Stromal cell of bone marrow (primary cell): ENCODE data around the gene IER5L.

Source experiments
- DNase-seq: peaks from one replicate; pipeline ENCODE4 v3.0.0-alpha.2; 2012; ENCODE audit warnings: low read depth

The IER5L gene

DNA sequence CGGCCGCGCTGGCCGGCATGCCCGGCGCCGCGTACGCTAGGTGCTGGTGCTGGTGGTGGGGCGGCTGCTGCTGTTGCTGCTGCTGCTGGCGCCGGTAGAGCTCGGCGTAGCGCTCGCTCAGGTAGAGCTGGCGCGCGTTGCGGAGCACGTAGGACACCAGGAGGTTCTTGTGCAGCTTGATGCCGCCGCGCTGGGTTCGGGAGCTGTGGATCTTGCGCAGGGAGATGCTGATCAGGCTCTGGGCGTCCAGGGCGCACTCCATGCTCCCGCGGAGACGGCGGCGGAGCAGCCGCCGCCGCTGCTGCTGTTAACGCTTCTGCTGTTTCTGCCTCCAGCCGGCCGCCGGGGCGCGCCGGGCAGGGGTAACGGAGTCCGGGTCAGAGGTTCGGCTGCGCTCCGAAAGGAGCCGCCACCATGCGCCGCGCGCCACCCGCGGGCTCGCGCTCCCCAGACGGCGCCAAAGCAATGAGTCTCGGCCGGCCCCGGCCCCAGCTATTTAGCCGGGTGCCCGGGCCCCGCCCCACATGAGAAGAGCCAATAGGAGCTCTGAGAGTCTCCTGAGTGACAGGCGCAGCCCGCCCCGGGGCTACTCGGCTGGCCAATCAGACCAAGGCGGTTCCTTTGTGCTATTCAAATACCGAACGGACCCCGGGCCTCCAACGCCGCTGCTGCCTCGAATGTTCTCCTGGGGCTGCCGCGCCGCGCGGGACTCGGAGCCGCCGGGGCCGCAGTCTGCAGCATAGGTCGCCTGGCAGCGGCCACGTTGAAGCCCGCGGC is at the start of gene IER5L:
Gene IER5L (minus strand): TSS at position 471 of the 777 bp plus-strand sequence. CDS start 209 bp downstream, at position 262.
- DNase-seq, result peak; percentile 89

- no peak for DNase-seq
These were observed 49.8 kb upstream of the IER5L start for GRCh38 chr9:129227843-129228189.

GRCh38 chr9:129225815-129226214 is 47.8 kb upstream of the IER5L start:
- peak; percentile 83 for DNase-seq

GRCh38 chr9:129225490-129225778 is 47.4 kb upstream of the IER5L start:
- no peak for DNase-seq

GRCh38 chr9:129224618-129225489 is 46.8 kb upstream of the IER5L start:
- no peak for DNase-seq

GRCh38 chr9:129223551-129224208 is 45.6 kb upstream of the IER5L start:
- no peak for DNase-seq

- no peak for DNase-seq
These were observed 44.8 kb upstream of the IER5L start for GRCh38 chr9:129222819-129223218.

- no peak for DNase-seq
These were observed 44.0 kb upstream of the IER5L start for GRCh38 chr9:129221979-129222635.

DNA sequence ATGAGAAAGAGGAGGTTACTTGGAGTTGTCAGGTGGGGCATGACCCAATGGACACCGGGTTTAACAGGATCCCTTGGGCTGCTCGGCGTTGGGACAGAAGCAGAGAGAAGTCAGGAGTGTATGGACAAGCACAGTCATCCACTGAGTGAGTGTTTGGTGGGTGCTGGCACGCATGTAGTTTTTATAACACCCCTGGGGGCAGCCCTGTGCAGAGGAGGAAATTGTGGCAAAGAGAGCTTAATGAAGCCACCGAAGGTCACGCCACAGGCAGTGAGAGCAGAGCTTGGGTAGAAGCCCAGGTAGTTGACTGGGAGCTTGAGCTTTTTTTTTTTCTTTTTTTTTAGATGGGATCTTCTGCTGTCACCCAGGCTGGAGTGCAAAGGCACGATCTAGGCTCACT is 43.2 kb upstream of the IER5L start:
- no peak for DNase-seq

GRCh38 chr9:129220771-129221170 is 42.7 kb upstream of the IER5L start:
- DNase-seq, result no peak

DNA sequence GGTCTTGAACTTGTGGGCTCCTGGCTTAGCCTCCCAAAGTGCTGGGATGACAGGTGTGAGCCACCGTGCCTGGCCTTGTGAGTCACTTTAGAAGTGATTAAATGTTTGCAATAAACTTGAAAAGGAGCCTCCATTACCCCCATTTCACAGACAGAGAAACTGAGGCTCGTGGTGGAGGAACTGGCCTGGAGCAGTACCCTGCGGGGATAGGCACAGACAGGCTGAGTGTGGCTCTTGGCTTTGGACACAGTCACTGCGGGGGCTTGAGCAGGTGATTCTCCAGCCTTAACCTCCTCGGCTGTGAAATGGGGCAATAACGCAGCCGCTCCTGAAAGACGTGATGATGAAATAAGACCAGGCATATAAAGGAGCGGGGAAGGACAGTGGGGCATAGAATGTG is 40.9 kb upstream of the IER5L start:
- no peak for DNase-seq

- no peak for DNase-seq
These were observed 40.2 kb upstream of the IER5L start for GRCh38 chr9:129218272-129218625.

DNA sequence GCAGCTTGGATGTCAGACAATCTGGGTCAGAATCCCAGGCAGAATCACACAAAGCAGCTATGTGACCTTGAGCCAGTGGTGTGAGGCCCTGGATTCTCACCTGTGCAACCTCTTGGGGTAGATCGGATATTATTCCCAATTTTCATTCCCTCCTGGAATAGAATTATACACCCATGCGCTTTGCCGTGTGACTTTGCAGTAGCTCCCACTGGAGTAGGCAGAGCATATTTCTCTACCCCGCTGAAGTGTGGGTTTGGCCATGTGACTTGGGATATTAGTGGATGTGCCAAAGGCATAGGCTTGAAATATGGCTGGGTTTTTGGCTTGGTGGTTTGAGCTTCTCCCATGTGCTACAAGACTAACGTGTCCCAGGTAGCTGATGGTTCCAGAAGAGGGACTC is 35.5 kb upstream of the IER5L start:
- no peak for DNase-seq

- DNase-seq, result no peak
These were observed 33.6 kb upstream of the IER5L start for GRCh38 chr9:129211686-129212085.

DNA sequence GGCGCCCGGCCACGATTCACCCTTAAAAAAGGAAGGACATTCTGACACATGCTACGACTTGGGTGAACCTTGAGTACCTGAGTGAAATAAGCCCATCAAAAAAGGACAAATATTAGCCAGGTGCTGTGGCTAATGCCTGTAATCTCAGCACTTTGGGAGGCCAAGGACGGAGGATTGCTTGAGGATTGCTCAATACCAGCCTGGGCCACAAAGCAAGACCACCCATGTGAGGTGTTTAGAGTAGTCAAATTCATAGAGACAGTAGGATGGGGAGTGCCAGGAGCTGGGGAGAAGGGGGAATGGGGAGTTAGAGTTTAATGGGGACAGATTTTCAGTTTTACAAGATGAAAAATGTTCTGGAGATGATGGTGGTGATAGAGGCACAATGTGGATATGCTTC is 32.1 kb upstream of the IER5L start:
- DNase-seq, result no peak

DNA sequence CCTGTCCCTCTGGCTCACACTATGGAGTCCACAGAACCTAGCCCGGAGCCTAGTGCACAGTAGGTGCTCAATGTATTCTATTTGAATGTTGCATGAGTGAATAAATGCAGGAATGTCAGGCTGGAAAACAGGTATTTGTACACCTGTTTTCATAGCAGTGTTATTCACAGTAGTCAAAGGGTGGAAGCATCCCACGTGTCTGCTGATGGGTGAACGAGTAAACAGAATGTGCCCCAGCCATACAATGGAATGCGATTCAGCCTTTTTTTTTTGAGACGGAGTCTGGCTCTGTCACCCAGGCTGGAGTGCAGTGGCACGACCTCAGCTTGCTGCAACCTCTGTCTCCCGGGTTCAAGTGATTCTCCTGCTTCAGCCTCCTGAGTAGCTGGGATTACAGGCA is 31.5 kb upstream of the IER5L start:
- no peak for DNase-seq

DNA sequence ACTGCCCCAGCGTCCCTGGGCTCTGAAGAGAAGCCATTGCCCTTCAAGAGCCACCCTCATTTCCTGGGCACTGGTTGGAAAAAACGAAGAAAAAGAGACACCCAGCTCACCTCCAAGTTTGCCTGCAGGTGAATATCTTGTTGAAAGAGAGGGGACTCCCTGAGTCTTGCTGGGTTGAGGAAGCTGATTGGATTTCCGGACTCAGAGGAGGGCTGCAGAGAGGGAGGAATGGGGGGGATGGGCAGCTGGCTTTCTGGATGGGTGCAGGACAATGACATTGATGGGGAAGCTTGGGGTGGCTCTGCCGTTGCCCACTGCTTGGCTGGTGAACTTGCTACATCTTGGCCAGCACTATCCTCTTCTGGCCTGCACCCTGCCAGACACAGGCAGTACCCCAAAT is 31.0 kb upstream of the IER5L start:
- no peak for DNase-seq

DNA sequence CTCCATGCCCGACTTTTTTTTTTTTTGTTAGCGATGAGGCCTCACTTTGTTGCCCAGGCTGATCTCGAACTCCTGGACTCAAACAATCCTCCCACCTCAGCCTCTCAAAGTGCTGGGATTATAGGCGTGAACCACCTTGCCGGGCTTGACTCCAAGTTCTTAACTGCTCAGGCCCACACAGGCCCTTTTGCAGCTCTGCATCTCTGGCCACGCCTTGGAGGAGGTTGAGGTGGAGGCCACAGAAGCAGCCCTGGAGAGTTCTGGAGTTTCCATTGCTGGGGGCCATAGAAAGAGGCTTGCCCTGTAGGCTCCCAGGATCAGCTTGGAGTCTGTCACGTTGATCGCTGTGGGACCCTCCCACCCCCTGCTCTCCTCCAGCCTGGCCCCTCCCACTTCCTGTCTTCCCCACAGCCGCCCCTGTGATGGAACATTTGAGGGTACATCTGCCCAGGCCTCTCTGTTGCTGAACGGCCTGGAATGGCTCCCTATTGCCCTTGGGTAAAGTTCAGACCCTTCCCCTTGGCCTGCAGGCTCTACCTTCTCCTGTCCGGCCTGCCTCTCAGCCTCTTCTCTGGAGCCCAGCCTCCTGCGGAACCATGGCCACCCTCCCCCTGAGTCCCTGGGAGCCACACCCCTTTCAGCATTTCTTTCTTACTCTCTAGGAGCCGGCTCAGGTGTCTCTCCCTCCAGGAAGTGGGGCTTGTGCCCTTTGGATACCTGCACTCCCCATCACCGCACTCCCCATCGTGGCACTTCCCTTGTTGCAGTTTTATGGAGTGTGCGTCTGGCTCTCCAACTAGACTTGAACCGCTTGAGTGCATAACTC is 30.4 kb upstream of the IER5L start:
- no peak for DNase-seq

DNA sequence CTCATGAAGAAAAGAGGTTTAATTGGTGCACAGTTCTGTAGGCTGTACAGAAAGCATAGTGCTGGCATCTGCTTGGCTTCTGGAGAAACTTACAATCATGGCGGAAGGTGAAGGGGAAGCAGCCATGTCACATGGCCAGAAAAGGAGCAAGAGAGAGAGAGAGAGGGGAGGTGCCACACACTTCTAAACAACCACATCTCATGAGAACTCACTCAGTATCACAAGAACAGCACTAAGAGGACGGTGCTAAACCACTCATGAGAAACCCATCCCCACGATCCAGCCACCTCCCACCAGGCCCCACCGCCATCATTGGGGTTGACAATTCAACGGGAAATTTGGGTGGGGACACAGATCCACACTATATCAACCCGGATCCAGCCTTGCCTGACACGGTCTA is 28.8 kb upstream of the IER5L start:
- no peak for DNase-seq

DNA sequence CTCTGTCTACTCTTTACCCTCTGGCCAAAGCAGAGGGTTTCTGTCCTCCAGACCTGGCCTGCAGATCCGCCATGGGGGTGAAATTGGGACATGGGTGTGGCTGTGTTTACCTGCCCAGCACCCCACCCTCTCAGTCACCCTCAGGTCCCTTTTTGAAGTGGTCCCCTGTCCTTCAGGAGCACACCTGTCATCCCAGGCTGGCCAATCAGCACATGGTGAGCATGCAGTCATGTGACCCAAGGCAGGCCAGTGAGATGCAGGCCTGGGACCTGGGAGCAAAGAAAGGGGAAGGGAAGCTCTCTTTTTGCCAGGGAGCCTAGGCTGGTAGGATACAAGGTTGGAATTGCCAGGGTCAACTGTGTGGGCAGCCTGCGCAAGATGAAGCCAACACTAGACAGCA is 28.3 kb upstream of the IER5L start:
- no peak for DNase-seq

DNA sequence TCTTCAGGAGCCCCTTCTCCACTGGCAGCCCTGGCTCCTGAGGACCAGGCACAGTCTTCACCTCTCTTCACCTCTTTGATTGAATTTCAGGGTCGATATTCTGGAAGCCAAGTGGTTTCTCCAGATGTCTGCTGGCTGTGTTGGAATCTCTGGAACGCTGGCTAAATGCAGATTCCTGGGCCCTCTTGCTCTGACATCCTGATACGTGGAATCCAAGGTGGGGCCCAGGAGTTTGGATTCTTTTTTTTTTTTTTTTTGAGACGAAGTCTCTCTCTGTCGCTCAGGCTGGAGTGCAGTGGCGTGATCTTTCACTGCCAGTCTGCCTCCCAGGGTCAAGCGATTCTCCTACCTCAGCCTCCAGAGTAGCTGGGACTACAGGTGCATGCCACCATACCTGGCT is 26.8 kb upstream of the IER5L start:
- no peak for DNase-seq

DNA sequence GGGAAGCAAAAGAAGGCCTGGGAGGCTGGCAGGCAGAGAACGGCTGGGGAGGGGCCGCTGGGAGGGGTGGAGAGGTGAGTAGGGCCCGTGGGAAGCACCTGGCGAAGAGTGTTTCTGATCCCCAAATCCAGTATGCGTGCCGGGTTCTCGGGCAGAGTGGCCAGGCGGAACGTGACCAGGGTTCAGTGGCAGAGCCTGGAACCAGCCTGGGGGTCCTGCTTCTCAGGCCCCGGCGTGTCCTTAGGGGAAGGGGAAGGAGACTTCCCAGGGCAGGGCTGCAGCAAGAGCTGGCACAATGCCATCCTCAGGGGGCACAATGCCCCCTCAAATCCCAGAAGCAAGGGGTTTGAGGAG is 25.5 kb upstream of the IER5L start:
- DNase-seq, result no peak
